ENCODE data around the gene SNRPD3.

Gene SNRPD3

DNA sequence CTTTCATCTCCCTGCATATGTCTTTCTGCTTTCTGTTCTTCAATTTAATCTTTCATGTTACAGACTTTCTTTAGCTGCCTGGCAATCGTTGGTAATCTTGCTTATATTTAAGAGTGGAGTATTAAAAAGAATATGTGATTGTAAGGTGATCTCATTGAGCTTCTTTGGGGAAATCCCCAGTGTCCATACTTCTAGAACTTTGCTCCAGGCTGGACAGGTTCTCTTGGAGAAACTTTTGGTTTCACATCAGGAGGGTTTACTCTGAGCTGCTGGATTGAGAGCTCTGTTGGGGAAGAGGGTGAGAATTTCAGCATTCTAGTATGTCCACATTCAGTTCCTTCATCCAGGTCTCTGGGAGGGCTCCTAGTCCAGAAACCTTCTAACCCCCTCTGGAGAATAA lies 21.0 kb downstream of the SNRPD3 start:
- no peak for DNase-seq

DNA sequence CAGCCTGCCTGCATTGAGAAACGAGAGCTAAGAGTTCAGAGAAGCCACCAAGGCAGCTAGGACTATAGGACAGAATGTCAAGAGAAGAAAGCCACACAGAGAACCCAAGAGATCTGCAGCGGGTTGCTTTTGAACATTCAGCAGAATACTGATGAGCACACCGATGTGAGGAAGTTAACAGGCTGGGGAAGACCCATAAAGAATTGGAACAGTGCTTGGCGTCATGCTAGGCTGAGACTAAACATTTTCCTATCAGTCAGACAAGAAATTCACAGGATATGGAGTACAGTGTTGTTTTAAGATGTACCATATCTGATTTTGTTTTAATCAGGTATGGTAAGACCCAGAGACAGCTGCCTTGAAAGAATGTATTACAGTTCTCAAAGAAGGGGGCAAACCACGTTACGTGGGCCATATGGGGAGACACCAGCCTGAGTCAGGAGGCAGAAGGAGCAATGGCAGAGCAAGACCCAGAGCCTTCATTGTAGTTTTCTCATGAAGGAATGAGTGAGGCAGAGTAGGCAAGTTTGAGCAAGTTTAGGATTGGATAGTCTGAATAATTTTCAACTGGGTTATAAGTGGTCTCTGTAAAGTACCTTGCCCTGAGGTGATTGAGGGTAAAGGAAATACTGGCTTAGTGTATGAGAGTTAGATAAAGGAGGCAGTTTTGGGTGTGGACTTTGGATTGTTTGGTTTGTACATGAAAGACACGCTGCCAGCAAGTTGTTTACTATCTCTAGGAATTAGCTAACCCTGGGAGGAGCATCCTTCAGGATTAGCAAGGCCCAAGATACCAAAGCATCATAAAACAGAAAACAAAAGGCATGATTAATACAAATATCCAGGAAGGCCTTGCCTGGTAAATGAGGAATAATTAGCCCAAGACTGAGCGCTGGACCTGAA lies 22.8 kb downstream of the SNRPD3 start:
- DNase-seq = no peak

DNA sequence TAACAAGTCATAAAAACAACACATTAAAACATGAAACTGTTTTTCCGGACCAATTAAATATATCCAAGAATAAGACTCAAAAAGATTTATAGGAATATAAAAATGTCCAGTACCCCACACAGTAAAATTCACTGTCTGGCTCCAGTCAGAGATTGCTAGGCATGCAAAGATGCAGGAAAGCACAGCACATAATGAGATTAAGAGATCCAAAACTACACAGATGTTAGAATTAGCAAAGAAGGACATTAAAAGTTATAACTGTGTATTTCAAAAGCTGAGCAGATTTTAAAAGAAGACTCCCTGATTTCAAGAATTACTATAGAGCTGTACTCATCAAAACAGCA lies 23.4 kb downstream of the SNRPD3 start:
- DNase-seq = no peak

DNA sequence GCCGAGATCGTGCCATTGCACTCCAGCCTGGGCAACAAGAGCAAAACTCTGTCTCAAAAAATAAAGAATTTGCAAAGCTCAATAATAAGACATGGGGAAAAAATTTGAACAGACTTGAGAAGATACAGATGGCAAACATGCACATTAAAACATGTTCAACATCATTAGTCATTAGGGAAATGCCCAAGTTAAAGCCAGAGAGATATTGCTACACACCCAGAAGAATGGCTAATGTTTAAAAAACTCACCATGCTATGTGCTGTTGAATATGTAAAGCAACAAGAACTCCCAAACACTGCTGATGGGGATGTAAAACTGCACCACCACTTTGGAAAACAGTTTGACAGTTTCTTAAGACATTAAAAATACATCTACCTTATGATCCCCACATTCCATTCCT lies 24.5 kb downstream of the SNRPD3 start:
- DNase-seq = no peak

DNA sequence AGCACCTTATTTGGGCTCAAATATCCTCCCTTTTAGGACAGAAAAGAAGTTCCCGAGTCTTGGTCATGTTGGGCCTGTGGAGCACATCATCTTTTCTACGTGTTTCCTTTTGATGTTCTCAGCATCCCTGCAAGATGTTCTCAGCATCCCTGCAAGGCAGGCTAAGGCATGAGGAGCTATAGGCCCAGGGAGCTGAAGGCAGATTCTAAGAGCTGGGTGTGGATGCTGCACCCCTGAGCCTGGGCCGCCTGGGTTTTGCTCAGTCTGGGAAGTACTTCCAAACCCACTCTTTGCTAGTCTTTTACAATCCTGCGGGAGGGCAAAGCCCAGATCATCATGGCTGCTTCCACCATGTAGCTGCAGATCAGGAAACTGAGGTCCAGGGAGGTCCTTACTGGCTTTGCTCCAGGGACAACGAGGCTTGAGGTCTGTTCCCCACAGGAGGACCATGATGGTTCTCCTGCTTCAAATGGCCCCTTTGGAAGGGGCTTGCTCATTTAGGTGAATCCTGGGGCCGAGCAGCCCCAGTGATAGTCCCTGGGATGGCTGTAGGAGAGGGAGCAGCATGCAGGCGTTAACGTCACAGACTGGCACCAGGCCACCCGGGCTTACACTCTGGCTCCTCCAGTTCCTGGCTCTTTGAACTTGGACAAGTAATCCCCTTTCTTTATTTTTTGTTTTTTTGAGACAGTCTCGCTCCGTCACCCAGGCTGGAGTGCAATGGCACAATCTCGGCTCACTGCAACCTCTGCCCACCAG lies 26.4 kb downstream of the SNRPD3 start:
- no peak for DNase-seq

DNA sequence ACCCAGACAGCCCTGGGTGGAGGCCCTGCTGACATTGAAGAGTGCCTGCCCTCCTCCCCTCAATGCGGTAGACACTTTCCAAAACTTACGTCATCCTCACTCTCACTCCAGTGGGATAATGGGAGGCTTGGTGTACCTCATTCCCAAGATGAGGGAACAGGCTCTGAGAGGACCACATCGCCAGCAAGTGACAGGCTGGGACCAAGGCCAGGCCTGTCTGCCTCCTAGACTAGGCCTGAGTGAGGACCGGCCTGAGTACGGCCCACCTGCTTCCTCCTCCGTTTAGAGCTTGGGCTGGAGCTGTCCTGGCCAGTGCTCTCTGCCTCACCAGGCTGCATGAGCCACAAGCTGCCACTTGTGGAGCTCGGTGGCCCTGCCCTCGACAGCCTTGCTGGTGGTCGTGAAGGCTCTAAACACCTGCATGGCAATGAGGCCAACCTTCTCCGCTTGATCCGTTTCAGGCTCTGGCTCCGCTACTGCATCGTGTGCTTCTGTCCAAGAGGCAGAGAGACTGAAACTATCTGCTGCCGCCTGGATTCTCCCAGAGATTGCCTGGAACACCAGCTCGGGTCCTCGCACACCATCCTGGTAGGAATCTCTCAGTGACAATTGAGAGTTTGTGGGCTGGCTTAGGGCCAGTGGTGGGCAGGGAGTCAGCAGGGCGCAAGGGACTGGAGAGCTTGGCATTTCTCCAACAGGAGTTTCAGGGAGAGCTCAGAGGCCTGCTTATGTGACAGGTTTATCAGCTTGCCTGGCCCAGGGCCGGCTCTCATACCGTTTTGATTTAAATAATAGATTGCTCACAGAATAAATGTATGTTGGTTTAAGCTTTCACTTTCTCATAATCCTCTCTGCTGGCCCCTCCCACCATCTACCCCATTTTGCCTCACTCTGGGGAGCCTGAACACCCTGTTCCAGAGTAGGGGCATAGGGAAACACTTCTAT lies 27.7 kb downstream of the SNRPD3 start:
- no peak for DNase-seq

DNA sequence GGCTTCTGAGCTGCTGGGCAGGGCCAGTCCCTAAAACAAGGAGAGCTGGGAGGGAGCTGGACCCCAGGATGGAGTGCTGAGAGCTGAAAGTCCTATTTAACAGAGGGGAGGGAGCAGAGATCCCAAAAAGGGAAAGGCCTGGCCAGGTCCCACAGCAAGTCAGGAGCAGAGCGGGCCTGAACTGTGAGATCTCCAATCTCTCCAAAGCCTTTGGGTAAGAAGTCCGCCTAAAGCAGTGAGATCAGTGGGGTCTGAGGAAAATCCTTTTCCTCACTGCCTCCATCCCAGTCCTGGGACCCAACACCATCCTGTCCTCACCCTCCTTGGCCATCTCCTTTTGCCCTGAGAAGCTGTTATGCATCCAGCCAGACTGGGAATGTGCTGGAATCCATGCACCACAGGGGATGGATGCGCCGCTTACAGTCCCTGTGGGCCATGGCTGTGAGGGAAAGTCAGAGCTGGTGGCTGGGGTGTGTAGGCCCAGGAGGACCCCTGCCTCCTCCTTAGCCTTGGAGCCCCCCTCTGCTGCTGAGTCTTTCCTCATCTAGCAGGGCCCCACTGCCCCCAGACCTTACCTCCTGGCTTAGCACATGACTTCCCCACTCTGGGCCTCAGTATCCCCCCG lies 28.5 kb downstream of the SNRPD3 start:
- DNase-seq = no peak

DNA sequence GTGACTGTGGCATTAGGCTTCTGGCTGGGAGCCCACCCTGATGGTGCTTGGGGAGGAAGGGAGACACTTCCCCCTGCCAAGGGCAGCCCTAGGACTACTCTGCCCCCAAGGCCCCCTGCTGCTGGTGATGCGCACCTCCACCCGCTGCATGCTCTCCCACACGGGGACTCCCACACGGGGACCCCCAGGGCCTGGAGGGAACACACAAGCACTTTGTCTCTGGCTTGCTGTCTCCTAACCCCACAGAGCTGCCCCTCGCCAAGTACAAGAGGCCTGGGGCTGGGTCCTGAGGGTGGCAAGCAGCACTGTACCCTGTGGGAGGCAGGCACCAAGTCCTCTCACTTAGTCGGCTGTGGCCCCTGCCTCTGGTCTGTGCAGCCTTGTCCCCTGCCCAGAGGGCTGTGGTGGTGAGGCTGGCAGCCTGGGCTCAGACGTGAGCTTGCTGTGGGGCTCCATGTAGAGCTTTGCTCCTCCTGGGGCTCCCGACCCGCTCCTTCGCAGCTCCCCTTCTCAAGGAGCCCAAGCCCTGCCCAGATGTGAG lies 29.1 kb downstream of the SNRPD3 start:
- DNase-seq = no peak

DNA sequence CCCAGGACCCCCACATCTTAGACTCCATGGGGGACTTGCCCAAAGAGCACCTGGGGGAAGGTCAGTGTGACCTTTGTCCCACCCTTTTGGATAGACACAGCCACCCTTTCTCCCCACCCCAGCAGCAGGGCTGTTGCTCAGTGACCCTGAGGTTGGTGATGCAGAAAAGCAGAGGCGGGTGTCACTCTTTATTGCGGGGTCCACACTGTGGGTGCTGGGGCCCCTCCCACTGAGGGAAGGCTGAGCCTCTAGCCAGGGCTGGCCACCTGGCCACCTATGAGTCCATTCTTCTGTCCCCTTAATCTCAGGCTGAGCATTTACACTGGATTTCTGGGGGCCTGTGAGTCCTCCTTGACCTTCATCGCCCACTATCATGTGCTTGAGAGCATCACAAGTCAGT lies 29.7 kb downstream of the SNRPD3 start:
- no peak for DNase-seq

DNA sequence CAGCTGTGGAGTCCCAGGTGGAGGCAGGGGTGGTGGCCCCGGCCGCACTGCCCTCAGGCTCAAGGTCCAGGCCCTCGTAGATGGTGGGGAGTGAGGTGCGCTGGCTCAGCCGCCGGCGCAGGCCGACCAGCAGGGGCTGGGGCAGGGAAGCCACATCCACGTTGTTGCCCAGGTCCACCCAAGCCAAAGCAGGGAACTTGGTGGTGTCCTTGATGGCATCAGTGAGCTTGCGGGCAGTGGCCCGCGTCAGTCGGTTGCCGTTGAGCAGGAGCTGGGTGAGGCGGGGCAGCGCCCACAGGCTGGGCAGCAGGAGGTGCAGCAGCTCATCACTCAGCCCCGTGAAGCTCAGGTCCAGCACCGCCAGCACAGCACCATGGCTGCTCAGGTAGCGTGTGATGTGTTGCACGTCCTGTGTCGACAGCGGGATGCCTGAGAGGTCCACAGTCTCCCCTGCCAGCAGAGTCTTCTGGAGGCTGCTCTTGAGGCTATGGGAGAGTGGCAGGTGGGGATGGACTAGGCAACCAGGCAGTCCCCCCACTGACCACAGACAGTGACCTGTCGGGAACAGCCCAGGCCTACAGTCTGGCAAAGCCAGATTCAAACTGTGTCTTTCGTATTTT lies 30.2 kb downstream of the SNRPD3 start:
- no peak for DNase-seq

DNA sequence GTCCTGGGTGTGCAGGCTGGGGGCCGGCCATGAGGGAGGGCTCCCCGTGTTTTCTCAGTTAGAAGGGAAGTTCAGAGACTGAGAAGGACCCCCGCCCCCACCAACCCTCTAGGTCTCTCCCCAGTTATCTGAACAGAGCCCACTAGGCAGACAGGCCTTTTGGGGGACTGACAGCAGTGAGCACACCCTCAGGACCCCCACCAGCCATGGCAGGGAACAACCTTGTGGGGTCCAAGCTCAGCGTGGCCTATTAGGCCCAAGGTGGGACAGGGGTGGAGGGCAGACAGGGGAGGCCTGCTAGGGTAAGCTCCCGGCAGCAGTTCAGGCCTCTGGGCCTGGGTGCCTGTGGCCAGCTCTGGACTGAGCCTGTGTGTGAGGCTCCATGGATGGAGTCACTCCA lies 31.5 kb downstream of the SNRPD3 start:
- DNase-seq = no peak

DNA sequence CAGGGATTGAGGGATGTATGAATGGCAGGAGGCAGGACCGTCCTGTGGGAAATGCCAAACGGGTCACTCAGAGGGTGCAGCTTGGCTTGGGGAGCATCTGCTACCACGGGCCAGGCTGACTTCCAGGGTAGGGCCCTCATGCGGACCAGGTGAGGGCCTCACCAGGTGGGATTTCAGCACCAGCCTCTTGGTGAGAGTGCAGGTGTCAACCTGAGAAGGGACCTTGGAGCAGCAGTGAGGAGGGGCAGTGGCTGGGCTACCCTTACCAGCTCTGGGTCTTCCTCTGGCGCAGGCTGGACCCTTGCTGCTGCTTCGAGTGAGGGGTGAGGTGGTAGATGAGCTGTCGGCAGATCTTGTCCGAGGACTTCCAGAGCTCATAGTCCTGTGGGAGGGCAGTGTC lies 32.1 kb downstream of the SNRPD3 start:
- DNase-seq = no peak

DNA sequence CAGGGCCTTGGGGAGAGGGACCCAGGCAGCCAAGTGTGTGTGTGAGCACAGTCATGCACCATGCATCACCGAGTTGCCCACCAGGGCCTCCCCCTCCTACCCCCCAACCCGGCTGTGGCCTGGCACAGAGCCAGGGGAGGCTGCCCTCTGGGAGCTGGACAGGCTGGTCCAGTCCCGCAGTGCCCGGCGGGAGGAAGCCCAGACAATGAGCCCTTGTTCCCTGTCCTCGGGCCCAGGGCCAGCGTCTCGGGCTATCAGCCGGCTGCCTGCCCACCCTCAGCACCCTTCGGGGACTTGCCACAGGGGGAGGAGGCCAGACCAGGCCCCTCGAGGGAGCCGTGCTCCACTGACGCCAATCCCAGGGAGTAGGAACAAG lies 32.6 kb downstream of the SNRPD3 start:
- DNase-seq = no peak

DNA sequence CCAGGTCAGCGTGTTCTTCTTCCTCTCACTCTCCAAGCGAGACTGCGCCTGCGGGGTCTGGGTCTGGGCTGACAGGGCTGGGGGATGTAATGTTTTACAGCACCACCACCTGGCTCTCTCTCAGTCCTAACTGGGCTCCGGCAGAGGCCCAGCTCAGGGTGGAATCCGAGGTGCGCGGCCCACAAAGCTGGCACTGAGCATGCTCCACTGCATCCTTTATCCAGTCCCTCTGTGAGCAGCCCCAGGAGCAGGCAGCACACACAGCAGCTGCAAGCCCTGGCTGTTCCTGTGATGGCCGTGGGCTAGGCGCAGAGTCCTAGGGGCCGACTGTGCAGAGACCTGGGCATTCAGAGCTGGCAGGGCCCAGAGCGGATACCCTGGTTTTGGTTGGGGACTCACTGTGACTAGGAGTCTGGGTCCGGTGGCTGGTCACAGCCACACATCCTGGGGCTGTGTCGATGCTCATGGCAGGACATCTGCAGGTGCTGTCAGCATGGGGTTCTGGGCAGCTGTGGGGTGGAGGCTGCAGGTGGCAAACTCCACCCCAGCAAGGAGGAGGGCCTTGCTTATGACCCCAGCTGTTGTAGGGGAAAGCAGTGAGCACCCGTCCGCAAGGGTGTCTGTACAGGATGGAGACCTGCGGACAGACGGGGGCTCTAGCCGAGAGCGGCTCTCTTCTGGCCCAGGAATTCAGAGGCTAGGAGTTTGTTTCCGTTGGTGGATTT lies 33.1 kb downstream of the SNRPD3 start:
- no peak for DNase-seq

DNA sequence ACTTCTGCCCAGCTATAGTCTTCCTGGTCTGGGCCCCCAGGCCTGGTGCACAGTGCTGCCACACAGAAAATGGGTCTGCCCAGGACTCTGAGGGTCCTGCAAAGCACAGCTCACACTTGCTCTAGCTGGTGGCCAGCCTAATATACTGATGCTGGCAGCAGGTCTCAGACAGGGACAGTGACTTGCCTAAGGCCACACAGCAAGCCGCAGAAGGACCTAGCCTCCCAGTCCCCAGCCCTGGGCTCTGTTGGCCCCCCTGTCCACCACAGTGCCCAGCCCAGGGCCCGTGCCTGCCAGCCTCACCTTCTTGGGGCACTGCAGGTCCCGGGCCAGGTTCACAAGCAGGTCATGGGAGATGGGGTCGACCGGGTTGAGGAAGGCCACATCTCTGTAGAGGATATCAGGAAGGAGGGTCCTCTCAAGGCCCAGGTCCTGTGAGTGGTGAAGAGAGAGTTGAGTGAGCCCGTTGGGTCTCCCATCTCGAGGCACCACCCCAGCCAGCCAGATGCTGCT lies 33.8 kb downstream of the SNRPD3 start:
- DNase-seq = no peak

DNA sequence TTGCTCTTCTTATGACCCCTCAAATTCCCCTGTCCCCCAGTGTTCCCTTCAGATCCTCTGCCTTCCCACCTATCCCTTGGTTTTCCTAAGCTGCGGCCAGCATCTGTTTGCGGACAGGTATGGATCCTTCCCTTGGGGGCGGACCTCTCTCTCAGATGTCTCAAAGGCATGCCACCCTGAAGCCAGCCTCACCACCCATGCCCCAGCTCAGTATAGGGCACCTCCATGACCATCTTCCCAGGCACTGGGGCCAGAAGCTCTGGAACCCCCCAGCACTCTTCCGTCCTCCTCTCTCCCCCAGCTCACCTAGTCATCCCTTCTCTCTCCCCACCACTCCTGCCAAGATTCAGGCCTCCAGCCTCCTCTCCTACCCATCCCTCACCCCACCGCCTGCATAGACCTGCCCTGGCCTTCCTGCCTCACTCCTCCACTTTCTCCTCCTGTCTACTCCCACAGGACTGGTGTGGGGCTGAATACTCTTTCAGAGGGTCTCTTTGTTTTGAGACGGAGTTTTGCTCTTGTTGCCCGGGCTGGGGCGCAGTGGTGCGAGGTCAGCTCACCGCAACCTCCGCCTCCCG lies 34.9 kb downstream of the SNRPD3 start:
- DNase-seq = no peak

DNA sequence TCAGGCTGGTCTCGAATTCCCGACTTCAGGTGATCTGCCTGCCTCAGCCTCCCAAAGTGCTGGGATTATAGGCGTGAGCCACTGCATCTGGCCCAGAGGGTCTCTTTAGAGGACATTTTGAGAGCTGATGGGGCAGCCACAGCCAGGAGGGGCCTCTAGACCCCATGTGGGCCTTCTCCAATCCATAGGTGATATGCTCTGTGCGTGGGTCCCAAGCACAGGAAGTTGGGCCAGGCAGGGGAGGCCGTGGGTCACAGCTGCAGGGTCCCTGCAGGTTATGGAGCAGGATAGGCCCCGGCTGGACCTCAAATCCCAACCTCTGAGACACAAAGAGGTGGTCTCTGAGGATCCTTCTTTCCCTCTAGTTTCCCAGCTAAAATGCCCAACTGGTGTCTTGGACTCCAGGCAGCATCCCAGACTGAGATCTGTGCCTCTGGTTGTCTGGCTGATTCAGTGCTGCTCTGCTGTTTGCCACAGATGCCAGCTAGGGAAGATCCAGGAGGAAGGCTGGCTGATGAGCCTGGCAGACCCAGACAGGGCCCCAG lies 35.6 kb downstream of the SNRPD3 start:
- DNase-seq = no peak

DNA sequence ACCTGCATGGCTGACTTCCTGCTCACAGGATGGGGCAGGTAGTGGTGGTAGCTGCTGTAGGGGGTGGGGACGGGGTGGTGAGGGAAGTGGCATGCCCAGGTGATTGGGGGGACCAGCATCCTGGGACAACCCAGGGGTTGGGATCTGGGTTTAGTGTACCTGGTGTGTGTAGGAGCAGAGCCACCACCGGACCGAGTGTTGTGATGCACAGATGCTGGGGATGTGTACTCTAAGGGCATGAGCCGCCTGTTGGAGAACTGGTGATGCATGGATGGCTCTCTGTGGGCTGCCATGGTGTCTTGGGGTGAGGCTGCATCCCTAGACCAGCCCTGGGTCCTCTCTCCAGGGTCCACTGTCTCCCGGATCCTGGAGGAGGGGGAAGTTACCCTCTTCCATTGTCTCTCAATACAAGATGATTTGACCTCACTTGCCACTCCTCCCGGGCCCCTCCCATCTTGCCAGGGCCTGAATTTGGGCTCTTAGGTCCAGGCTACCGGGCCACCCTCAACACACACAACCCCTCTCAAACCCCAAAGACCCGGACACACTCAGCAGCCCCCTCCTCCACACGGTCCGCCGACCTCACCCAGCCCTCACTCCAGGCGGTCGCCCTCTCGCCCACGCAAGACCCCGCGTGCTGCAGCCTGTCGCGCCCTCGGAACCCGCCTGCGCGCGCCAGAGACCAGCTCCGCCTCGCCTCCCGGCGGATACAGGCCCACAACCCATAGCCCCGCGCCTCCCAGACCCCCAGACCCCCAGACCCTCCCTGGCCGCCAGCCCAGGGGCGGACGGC lies 36.5 kb downstream of the SNRPD3 start:
- no peak for DNase-seq

DNA sequence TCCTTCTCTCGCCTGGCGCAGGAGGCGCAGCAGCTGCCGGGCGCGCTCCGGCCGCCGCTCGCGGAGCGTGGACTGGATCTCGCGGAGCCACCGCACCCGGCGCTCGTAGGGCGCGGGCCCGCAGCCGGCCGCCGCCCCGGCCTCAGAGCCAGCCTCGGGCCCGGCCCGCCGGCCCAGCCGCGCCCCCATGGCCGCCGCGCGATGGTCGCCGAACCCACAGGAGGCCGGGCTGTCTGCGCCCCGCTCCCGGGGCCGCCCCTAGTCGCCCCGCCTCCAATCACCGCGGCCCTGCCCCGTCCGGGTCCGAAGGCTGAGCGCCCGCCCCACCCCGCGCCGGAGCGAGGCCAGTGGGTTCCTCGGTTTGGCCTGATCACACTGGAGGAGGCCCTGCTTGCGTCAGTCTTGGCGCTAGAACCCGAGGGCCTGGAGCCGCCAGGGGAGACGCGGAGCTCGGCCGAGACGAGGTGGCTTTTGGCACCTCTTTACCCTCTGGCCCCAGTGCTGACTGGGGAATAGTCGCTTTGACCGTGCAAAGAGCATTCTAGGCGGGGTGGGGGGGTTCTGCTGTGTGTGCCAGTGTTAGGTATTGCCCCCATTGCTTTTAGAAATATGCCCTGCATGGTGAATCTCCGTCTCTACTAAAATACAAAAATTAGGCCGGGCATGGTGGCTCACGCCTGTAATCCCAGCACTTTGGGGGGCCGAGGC lies 37.2 kb downstream of the SNRPD3 start, which contains the start of gene LRRC75B:
TSS of gene LRRC75B (minus strand) at position 223 of the 708 bp plus-strand sequence. CDS start at position 189, 34 bp downstream.
- DNase-seq = peak in 1 of 2 experiments; percentile 20

All from stimulated activated CD4-positive, alpha-beta T cell treated with anti-CD3 and anti-CD28 coated beads, Interleukin-4, amount 100 ng/mL, for 4 hours (primary cell).